Astrocyte of the spinal cord (primary cell): Measurements from ENCODE around the gene DOCK11.

Experiments used
- DNase-seq: peaks from one replicate; pipeline ENCODE4 v3.0.0; 2011; ENCODE audit warnings: low read depth, low spot score
- H3K4me3 ChIP-seq: 2 replicates; pipeline ENCODE4 v1.5.1; 2011; ENCODE audit warnings: low read depth, mild to moderate bottlenecking, low read length, moderate library complexity
- in situ Hi-C: cut with HindIII; loops from 2 replicates; pipeline ENCODE4 v1.10.0; 2017; ENCODE audit warnings: low sequenced_read_pairs
- TF ChIP-seq, protein P1 (sequence below): IDR thresholded peaks from 2 replicates; pipeline ENCODE4 v1.5.1; 2012; ENCODE audit warnings: low read depth, mild to moderate bottlenecking, low read length, inconsistent platforms

Gene DOCK11

GRCh38 chrX:118522230-118522926, 26.8 kb downstream of the DOCK11 start:
- DNase-seq, result no peak
- in situ Hi-C loops, result no loop called here
- no peak overlapping the region for H3K4me3 ChIP-seq
- TF ChIP-seq, protein P1, sequence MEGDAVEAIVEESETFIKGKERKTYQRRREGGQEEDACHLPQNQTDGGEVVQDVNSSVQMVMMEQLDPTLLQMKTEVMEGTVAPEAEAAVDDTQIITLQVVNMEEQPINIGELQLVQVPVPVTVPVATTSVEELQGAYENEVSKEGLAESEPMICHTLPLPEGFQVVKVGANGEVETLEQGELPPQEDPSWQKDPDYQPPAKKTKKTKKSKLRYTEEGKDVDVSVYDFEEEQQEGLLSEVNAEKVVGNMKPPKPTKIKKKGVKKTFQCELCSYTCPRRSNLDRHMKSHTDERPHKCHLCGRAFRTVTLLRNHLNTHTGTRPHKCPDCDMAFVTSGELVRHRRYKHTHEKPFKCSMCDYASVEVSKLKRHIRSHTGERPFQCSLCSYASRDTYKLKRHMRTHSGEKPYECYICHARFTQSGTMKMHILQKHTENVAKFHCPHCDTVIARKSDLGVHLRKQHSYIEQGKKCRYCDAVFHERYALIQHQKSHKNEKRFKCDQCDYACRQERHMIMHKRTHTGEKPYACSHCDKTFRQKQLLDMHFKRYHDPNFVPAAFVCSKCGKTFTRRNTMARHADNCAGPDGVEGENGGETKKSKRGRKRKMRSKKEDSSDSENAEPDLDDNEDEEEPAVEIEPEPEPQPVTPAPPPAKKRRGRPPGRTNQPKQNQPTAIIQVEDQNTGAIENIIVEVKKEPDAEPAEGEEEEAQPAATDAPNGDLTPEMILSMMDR, result no peak

DNA sequence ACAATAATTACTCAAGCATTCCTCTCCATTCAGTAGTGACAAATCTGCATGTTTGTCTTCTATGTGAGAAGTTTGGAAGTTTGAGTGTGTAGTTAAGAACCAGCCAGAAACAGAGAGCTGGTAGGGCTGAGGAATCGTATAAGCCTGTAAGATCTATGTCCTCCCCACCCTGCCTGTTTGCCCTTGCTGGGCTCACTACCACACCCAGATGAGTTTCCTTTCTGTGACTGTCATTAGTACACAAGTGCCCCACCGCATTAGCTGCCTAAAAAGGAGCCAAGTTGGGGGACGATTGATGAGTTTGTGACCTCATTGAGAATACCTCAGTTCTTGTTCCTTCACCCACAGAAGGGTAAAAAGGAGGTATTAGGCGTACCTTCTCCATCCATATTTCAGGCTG, 28.3 kb downstream of the DOCK11 start:
- in situ Hi-C loops, result no loop called here
- DNase-seq, result no peak
- no peak overlapping the region for H3K4me3 ChIP-seq
- TF ChIP-seq, protein P1, result no peak

DNA sequence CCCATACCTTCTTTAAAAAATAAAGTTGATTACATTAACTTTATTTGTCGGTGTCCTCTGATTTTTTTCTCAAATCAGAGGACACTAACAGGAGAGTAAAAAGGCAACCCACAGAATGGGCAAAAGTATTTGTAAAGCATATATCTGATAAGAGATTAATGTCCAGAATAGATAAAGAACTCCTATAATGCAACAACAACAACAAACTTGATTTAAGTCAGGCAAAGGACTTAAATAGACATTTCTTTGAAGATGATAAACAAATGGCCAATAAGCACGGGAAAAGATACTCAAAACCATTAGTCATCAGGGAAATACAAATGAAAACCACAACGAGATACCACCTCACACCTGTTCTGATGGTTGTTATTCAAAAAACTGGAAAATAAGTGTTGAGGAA, 28.7 kb downstream of the DOCK11 start:
- TF ChIP-seq, protein P1, result no peak
- DNase-seq, result no peak
- in situ Hi-C loops, result no loop called here
- H3K4me3 ChIP-seq, result no peak overlapping the region

- H3K4me3 ChIP-seq, result no peak overlapping the region
- in situ Hi-C loops, result no loop called here
- no peak for DNase-seq
- TF ChIP-seq, protein P1, result no peak
Observed at GRCh38 chrX:118525174-118525730, 29.6 kb downstream of the DOCK11 start.

GRCh38 chrX:118526149-118526548, 30.5 kb downstream of the DOCK11 start:
- no peak overlapping the region for H3K4me3 ChIP-seq
- DNase-seq, result no peak
- in situ Hi-C loops, result no loop called here
- TF ChIP-seq, protein P1, result no peak

GRCh38 chrX:118528071-118528737, 32.6 kb downstream of the DOCK11 start:
- no peak for DNase-seq
- in situ Hi-C loops, result no loop called here
- TF ChIP-seq, protein P1, result no peak
- H3K4me3 ChIP-seq, result no peak overlapping the region
